K562 (cell line): ENCODE results near the gene POLR2M. TPM values are rescaled to one million over a fixed set of nuclear protein-coding genes. Genes with fewer than 3 reads are reported as not detected.

Source experiments
- ATAC-seq: fragments of 200-7000 bp; cut with Tn5 transposase; 3 replicates; pipeline ENCODE4 v1.9.1; 2020; ENCODE audit warnings: moderate library complexity
- BruUV-seq: library from RNA; stranded (reverse); fragments of 400-500 nt; replicated peaks from 2 replicates; lab custom pipeline; 2021; lab: Mats Ljungman, UMichigan
- CTCF ChIA-PET: fragments of 300-600 bp; formaldehyde crosslinking; extraction: SDS; loops from one replicate; lab custom pipeline; 2021; ENCODE audit warnings: low intra/inter-chr PET ratio; lab: Yijun Ruan, JAX
- POLR2A ChIA-PET: fragments of 300-600, 350-650 bp; sonication (Branson Sonifier 250); formaldehyde crosslinking; extraction: SDS; loops from one replicate; lab custom pipeline; 2021; ENCODE audit warnings: antibody characterized with exemption, inconsistent platforms; lab: Yijun Ruan, JAX
- DNase-seq, 4 experiments: peaks; one replicate each; pipeline versions ENCODE4 v3.0.0 to v3.0.0-alpha.2; 2011 to 2018; ENCODE audit warnings: low spot score in 3 of 4, mixed read lengths in 3 of 4; ENCODE audit errors: extremely low read depth in 1 of 4
- FAIRE-seq: peaks from 2 replicates; lab custom pipeline; 2011; peaks lifted over from hg19 to GRCh38; lab: Jason Lieb, UNC
- H2AFZ ChIP-seq: 2 replicates; pipeline ENCODE4 v1.6.0; 2011; ENCODE audit warnings: low read depth, low read length, control low read depth, inconsistent platforms
- H3K27ac ChIP-seq: fragments of 200-600 bp; 3 replicates; pipeline ENCODE4 v1.8.0; 2011; ENCODE audit warnings: low read depth, mild to moderate bottlenecking, control low read depth, inconsistent platforms, low read length, moderate library complexity, mixed read lengths; ENCODE audit errors: extremely low read depth
- H3K27me3 ChIP-seq, 2 experiments: fragments of 300-600 bp in 1 of 2; 2 replicates in 1 of 2; 3 replicates in 1 of 2; pipeline versions ENCODE4 v1.6.0 to v1.8.0; 2011; ENCODE audit warnings: inconsistent platforms in 2 of 2, low read length in 2 of 2, mild to moderate bottlenecking in 1 of 2, mixed read lengths in 1 of 2, moderate library complexity in 1 of 2; ENCODE audit not compliant: control insufficient read depth in 2 of 2, insufficient read depth in 2 of 2
- H3K36me3 ChIP-seq: fragments of 300-600 bp; 3 replicates; pipeline ENCODE4 v1.8.0; 2011; ENCODE audit warnings: mild to moderate bottlenecking, low read length, inconsistent platforms; ENCODE audit not compliant: control insufficient read depth, insufficient read depth
- H3K4me1 ChIP-seq, 2 experiments: fragments of 200-600 bp in 1 of 2; replicated peaks in 1 of 2; 2 replicates in 1 of 2; 3 replicates in 1 of 2; pipeline versions ENCODE4 v1.5.1 to v1.8.0; 2011; ENCODE audit warnings: inconsistent platforms in 2 of 2, low read length in 2 of 2, mild to moderate bottlenecking in 1 of 2, mixed read lengths in 1 of 2, moderate library complexity in 1 of 2; ENCODE audit not compliant: control insufficient read depth in 2 of 2, insufficient read depth in 2 of 2
- H3K4me2 ChIP-seq: 2 replicates; pipeline ENCODE4 v1.6.1; 2011; ENCODE audit warnings: low read length, control low read depth, inconsistent platforms, mixed read lengths; ENCODE audit not compliant: insufficient read depth
- H3K4me3 ChIP-seq: fragments of 200-600 bp; sonication (generic), shearing (Covaris generic); 2 replicates; pipeline ENCODE4 v1.5.1; 2016; ENCODE audit warnings: control low read depth, inconsistent platforms
- H3K79me2 ChIP-seq: fragments of 200-600 bp; 3 replicates; pipeline ENCODE4 v1.8.0; 2011; ENCODE audit warnings: low read length, inconsistent platforms; ENCODE audit not compliant: control insufficient read depth, insufficient read depth
- H3K9ac ChIP-seq, 2 experiments: 2 replicates each; pipeline versions ENCODE4 v1.6.0 to v1.6.1; 2011; ENCODE audit warnings: low read depth in 2 of 2, low read length in 2 of 2, control low read depth in 1 of 2, inconsistent platforms in 1 of 2, mild to moderate bottlenecking in 1 of 2, mixed read lengths in 1 of 2; ENCODE audit not compliant: insufficient read depth in 1 of 2
- H3K9me1 ChIP-seq: one replicate; pipeline ENCODE4 v1.6.0; 2011; ENCODE audit warnings: inconsistent platforms, mild to moderate bottlenecking, low read length, moderate library complexity; ENCODE audit not compliant: control insufficient read depth, insufficient read depth
- H3K9me3 ChIP-seq: replicated peaks from 2 replicates; pipeline ENCODE4 v1.5.1; 2011; ENCODE audit warnings: low read depth, low read length, inconsistent platforms; ENCODE audit not compliant: control insufficient read depth, insufficient read depth
- H4K20me1 ChIP-seq: replicated peaks from 2 replicates; pipeline ENCODE4 v1.6.1; 2011; ENCODE audit warnings: low read length, inconsistent platforms, mixed read lengths; ENCODE audit not compliant: control insufficient read depth, insufficient read depth
- KLF10 ChIP-seq: fragments of 250-450 bp; sonication (Bioruptor Pico); IDR thresholded peaks from 2 replicates; pipeline ENCODE4 v1.6.1; 2021; ENCODE audit warnings: matching md5 sums
- SPI1 ChIP-seq: IDR thresholded peaks from 2 replicates; pipeline ENCODE4 v1.6.1; 2011; ENCODE audit warnings: low read depth, low read length, control low read depth, borderline replicate concordance
- TOE1 ChIP-seq, 2 experiments: fragments of 450-650 bp in 1 of 2; sonication (generic) in 1 of 2; formaldehyde crosslinking in 1 of 2; IDR thresholded peaks; 2 replicates each; pipeline versions ENCODE4 v1.7.1 to v1.8.0; 2016 to 2022; ENCODE audit warnings: borderline replicate concordance in 2 of 2, mild to moderate bottlenecking in 2 of 2, antibody characterized with exemption in 1 of 2, inconsistent platforms in 1 of 2, low read depth in 1 of 2, missing genetic modification reagents in 1 of 2, moderate library complexity in 1 of 2
- ZNF212 ChIP-seq: fragments of 450-650 bp; formaldehyde crosslinking; IDR thresholded peaks from 2 replicates; pipeline ENCODE4 v1.4.0; 2020; ENCODE audit warnings: mild to moderate bottlenecking
- ZNF23 ChIP-seq: fragments of 250-450 bp; sonication (Bioruptor Pico); IDR thresholded peaks from 2 replicates; pipeline ENCODE4 v1.4.0; 2020; ENCODE audit warnings: mild to moderate bottlenecking
- WGBS: fragments of 100-300 bp; shearing (Covaris generic); methylation state at CpG from one replicate; pipeline ENCODE4 v1.1.6; 2016; ENCODE audit warnings: low coverage, mixed read lengths; ENCODE audit not compliant: insufficient coverage; ENCODE audit errors: missing lambda C conversion rate; 5-methylcytosine and 5-hydroxymethylcytosine counted together
- in situ Hi-C: fragments of 300-500 bp; cut with MboI; formaldehyde crosslinking; loops from 4 replicates; pipeline ENCODE4 v1.15.0; 2018; ENCODE audit warnings: inconsistent platforms, mixed read lengths
- intact Hi-C: fragments of 100-400 bp; cut with micrococcal nuclease; formaldehyde crosslinking; loops from 2 replicates; pipeline ENCODE4 v1.14.2; 2022
- polyA plus RNA-seq, 8 experiments: library from polyadenylated mRNA; depleted of rRNA in 4 of 8; stranded (reverse) in 5 of 8; unstranded in 3 of 8; fragments of >200 nt; fragmentation: Nextera tagmentation in 2 of 8; fragmentation: Illumina TruSeq in 1 of 8; extraction: Ambion mirVana in 2 of 8; extraction: Trizol in 1 of 8; gene quantifications; 2 replicates each; pipeline versions ENCODE4 v1.2.1 to v1.2.3, GENCODE V29; 2011 to 2014; ENCODE audit warnings: inconsistent platforms in 1 of 8, missing spikeins in 1 of 8
- total RNA-seq, 7 experiments: library from RNA; depleted of rRNA in 6 of 7; stranded (reverse); fragments of >200 nt in 6 of 7; fragmentation: Illumina TruSeq in 2 of 7; extraction: Trizol in 2 of 7; gene quantifications; 2 replicates each; pipeline versions ENCODE4 v1.2.1 to v1.2.3, GENCODE V29; 2011 to 2021; ENCODE audit warnings: low replicate concordance in 1 of 7
- TF ChIP-seq, protein P1 (sequence below): fragments of 450-650 bp; IDR thresholded peaks from 2 replicates; pipeline ENCODE4 v1.6.1; 2016; ENCODE audit warnings: low read depth
- TF ChIP-seq, protein P2 (sequence below): sonication (generic); formaldehyde crosslinking; IDR thresholded peaks from 2 replicates; pipeline ENCODE4 v1.8.1; 2023; ENCODE audit warnings: mild to moderate bottlenecking, missing genetic modification reagents
- TF ChIP-seq, protein P3 (sequence below): IDR thresholded peaks from 2 replicates; pipeline ENCODE4 v1.6.1; 2012; ENCODE audit warnings: low read depth, low read length, improper control_type of control experiment, borderline replicate concordance

Gene POLR2M
- total and polyA plus RNA-seq, 9 of the 15 experiments (the other 6 are each of a cell fraction or from before 2014, with no cell fraction given) = 9.2 to 1,050 (median 43.0) TPM

DNA sequence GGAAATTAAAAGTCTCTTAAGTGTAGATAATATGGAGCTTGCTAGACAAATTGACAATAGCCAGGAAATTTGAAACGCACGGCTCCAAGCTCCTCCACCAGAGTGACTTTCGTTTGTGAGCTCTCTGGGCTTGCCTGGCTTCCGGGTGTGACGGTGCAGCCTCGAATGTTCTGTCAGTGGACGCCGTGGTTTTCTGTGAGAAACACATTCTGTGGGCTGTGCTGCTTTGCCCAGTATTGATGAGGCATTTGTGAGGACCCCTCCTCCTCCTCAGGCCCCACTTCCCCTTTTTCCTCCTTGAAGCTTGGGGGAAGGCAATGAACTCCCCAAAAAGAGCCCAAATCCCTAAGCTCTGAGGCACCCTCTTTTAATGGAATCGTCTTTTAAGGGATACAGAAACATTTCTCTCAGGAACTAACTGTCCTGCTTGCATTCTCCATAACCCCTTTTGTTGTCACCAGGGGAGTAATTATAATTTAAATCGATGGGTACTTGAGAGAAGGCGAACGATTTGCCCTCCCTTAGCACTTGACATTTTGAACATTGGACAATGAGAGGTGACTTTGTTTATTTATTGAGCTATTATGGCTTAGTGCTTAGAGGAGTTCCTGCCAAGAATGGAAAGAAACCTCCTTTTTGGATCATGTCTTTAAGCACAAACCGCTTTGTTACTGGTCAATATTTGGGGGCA lies 40.8 kb downstream of the POLR2M start:
- Histone ChIP-seq H3K9me1 (no peaks in the 10 kb centered on the region), H3K27me3 (peaks cover 2 to 16% of the 10 kb centered on the region in 2 experiments; a peak in 3 of 5 replicates), H3K9me3 (no peaks in the 10 kb centered on the region), H2AFZ (peak overlapping the region; percentile 80), H3K27ac (no peak overlapping the region), H3K9ac (no peak overlapping the region), H3K4me3 (no peak overlapping the region), H3K36me3 (no peaks in the 10 kb centered on the region), H3K79me2 (no peaks in the 10 kb centered on the region), H4K20me1 (no peaks in the 10 kb centered on the region), H3K4me1 (peaks cover 0 to 2% of the 10 kb centered on the region in 2 experiments; a peak in 1 of 5 replicates), H3K4me2 (peak overlapping the region; percentile 26; the same call in 1 of the 2 replicates)
- DNase-seq = peak in 3 of 4 experiments; percentile 14 to 33 (median 18)
- FAIRE-seq = no peak
- WGBS = 19% methylated on average over 12 of the region's 13 CpGs
- ChIA-PET POLR2A (interaction anchor here (1.1 to 3.0 kb wide), 2 partner anchors 9 to 14 kb away, joined by 3 to 11 read pairs; no protein-coding TSS in a partner anchor), CTCF (no interaction called here)
- intact Hi-C loops = loop anchor here (10.0 kb wide), 1 partner anchor 173 kb away; no protein-coding TSS in a partner anchor
- BruUV-seq = no TSS peak
- ATAC-seq = peak; percentile 82
- in situ Hi-C loops = loop anchor here (10.0 to 25.0 kb wide), 2 partner anchors 315 to 437 kb away; partner anchors contain the start of gene ALDH1A2
- TF ChIP-seq KLF10 (CRISPR knock-in tag) = no peak
- TF ChIP-seq, protein P1, sequence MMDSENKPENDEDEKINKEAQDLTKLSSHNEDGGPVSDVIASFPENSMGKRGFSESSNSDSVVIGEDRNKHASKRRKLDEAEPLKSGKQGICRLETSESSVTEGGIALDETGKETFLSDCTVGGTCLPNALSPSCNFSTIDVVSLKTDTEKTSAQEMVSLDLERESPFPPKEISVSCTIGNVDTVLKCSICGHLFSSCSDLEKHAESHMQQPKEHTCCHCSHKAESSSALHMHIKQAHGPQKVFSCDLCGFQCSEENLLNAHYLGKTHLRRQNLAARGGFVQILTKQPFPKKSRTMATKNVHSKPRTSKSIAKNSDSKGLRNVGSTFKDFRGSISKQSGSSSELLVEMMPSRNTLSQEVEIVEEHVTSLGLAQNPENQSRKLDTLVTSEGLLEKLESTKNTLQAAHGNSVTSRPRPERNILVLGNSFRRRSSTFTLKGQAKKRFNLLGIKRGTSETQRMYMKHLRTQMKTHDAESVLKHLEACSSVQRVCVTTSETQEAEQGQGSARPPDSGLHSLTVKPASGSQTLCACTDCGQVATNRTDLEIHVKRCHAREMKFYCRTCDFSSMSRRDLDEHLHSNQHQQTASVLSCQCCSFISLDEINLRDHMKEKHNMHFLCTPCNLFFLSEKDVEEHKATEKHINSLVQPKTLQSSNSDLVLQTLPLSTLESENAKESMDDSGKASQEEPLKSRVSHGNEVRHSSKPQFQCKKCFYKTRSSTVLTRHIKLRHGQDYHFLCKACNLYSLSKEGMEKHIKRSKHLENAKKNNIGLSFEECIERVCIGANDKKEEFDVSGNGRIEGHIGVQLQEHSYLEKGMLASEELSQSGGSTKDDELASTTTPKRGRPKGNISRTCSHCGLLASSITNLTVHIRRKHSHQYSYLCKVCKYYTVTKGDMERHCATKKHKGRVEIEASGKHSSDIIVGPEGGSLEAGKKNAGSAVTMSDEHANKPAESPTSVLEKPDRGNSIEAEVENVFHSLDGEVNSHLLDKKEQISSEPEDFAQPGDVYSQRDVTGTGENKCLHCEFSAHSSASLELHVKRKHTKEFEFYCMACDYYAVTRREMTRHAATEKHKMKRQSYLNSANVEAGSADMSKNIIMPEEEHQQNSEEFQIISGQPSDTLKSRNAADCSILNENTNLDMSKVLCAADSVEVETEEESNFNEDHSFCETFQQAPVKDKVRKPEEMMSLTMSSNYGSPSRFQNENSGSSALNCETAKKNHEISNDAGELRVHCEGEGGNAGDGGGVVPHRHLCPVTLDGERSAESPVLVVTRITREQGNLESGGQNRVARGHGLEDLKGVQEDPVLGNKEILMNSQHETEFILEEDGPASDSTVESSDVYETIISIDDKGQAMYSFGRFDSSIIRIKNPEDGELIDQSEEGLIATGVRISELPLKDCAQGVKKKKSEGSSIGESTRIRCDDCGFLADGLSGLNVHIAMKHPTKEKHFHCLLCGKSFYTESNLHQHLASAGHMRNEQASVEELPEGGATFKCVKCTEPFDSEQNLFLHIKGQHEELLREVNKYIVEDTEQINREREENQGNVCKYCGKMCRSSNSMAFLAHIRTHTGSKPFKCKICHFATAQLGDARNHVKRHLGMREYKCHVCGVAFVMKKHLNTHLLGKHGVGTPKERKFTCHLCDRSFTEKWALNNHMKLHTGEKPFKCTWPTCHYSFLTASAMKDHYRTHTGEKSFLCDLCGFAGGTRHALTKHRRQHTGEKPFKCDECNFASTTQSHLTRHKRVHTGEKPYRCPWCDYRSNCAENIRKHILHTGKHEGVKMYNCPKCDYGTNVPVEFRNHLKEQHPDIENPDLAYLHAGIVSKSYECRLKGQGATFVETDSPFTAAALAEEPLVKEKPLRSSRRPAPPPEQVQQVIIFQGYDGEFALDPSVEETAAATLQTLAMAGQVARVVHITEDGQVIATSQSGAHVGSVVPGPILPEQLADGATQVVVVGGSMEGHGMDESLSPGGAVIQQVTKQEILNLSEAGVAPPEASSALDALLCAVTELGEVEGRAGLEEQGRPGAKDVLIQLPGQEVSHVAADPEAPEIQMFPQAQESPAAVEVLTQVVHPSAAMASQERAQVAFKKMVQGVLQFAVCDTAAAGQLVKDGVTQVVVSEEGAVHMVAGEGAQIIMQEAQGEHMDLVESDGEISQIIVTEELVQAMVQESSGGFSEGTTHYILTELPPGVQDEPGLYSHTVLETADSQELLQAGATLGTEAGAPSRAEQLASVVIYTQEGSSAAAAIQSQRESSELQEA = no peak
- TF ChIP-seq, protein P2, sequence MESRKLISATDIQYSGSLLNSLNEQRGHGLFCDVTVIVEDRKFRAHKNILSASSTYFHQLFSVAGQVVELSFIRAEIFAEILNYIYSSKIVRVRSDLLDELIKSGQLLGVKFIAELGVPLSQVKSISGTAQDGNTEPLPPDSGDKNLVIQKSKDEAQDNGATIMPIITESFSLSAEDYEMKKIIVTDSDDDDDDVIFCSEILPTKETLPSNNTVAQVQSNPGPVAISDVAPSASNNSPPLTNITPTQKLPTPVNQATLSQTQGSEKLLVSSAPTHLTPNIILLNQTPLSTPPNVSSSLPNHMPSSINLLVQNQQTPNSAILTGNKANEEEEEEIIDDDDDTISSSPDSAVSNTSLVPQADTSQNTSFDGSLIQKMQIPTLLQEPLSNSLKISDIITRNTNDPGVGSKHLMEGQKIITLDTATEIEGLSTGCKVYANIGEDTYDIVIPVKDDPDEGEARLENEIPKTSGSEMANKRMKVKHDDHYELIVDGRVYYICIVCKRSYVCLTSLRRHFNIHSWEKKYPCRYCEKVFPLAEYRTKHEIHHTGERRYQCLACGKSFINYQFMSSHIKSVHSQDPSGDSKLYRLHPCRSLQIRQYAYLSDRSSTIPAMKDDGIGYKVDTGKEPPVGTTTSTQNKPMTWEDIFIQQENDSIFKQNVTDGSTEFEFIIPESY = no peak
- TF ChIP-seq ZNF23 (CRISPR knock-in tag) = no peak
- peak; percentile 92 for TF ChIP-seq SPI1
- TF ChIP-seq, protein P3, sequence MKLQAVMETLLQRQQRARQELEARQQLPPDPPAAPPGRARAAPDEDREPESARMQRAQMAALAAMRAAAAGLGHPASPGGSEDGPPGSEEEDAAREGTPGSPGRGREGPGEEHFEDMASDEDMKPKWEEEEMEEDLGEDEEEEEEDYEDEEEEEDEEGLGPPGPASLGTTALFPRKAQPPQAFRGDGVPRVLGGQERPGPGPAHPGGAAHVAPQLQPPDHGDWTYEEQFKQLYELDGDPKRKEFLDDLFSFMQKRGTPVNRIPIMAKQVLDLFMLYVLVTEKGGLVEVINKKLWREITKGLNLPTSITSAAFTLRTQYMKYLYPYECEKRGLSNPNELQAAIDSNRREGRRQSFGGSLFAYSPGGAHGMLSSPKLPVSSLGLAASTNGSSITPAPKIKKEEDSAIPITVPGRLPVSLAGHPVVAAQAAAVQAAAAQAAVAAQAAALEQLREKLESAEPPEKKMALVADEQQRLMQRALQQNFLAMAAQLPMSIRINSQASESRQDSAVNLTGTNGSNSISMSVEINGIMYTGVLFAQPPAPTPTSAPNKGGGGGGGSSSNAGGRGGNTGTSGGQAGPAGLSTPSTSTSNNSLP = no peak
- TF ChIP-seq ZNF212 = no peak
- TF ChIP-seq TOE1 (IDR thresholded peaks at IDR 0.05; ENCODE audit: borderline replicate concordance) = no peak
- no peak for TF ChIP-seq TOE1 (CRISPR knock-in tag; IDR thresholded peaks at IDR 0.05; ENCODE audit: borderline replicate concordance, low read depth)
